NCI-H2171 (cell line): ENCODE data around the gene ZXDC.

ENCODE experiments used
- DNase-seq: peaks from one replicate; lab custom pipeline; 2025; lab: John Stamatoyannopoulos, UW

Gene ZXDC

GRCh38 chr3:126452213-126452612, 23.5 kb downstream of the ZXDC start:
- DNase-seq, result no peak

GRCh38 chr3:126451511-126451910, 24.2 kb downstream of the ZXDC start:
- DNase-seq, result no peak

- DNase-seq, result no peak
These were observed 24.9 kb downstream of the ZXDC start for GRCh38 chr3:126450744-126451143.

DNA sequence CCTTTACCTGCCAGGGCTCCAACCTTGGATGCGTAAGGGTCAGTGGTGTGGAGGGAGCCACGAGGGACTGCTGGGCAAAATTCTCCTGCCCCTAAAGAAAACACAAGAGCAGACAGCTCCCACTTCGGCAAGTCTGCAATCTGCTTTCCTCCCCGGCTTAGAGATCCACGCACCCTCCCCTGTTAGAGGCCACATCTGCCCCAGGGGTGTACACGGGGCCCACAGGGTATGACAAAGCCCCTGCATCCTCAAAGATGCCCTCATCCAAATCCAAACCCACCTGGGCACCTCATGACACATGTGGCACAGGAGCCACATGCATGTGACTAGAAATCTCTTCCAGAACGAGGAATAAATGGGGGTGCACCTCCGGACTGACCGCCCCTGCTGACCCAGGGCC, 25.5 kb downstream of the ZXDC start:
- no peak for DNase-seq

GRCh38 chr3:126449621-126450051, 26.1 kb downstream of the ZXDC start:
- no peak for DNase-seq

DNA sequence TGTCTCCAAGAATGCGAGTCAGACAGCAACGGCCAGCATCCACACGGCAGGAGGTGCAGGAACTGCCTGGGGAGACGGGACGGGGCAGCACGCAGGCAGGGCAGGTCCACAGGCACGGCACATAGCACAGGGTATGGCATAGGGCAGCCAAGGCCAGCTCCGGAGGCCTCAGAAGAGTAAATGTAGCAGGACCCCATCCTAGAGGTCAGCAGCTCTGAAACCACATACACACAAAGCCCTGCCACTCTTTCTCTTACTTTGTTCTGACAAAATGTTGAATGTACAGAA, 26.9 kb downstream of the ZXDC start:
- no peak for DNase-seq

DNA sequence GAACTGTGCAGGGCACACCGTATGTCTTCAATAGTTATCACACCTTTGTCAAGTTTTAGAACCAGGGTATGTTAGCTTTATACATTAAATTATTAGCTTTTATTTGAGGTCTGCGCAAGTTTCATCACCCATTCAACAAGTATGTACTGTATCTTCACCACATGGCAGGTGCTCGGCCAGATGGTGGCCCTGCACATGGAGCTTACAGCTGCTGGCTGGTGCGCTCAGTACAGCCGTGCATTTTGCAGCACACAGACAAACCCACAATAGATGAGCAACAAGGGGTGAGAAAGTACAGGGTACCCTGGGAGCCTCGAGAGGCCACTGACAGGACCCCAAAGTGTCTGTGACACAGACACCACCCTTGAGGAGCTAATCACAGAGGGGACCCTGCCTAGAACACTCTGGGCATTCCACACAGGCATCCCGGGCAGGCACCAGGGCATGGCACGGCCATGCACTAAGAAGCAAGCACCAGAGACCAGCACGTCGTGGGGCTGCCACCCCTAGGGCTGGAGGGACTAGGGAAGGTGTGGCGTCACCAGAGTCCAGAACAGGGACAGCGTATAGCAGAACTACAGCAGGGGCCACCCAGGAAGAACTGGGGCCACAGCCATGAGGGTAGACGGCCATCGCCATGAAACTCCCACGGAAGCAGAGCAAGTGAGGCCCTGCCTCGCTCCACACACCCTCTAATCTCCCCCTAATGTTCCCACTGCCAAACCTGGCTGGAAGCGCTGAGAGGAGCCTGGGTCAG, 27.4 kb downstream of the ZXDC start:
- peak; percentile 14 for DNase-seq

DNA sequence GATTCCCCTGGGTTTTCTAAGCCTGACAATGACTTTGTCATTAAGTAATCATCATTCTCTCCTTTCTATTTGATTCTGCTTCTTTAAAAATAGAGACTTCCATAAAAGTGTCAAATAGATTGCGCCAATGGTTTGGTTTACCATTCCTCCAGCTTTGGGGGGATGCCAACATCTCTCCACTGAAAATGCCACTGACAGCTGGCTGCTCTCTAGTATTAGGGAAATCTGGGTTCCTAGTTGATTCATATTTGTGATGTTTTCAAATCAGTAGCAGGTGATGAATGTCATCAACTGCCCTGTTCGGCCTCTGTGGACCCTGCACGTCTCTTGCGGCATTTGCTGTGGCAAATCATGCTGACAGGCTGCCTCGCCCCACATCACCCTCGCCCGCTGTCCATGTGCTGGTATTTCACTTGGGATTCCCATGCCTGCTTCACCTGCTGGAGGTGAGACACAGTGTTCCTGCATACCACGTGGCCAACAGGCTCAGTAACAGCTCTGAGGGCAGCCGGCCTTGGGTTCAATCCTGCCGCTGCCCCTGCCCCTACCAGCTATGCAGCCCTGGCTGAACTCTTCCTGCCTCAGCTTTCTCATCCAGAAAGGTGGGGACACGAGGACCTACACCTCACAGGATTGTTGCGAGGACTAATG, 28.1 kb downstream of the ZXDC start:
- DNase-seq, result no peak

DNA sequence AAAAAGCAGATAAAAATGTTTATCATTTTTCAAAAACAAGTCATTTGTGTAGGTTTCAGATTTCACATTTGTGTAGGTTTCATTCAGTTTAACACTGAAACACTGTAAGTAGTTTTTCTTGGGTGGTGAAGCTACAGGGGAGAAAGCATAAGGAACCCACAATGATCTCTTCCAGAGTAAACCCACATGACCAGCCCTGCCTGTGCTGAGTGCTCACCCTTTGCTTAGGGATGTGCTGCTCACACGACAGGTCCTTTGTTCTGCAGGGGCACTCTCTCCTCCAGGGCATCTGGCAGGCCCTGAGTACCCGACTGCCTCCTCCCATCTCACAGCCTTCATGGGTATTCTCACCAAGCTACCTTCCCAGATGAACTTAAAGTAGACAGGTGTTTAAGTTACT, 28.9 kb downstream of the ZXDC start:
- DNase-seq, result no peak

GRCh38 chr3:126446301-126446700, 29.4 kb downstream of the ZXDC start:
- no peak for DNase-seq

GRCh38 chr3:126445506-126445905, 30.2 kb downstream of the ZXDC start:
- no peak for DNase-seq

- no peak for DNase-seq
These were observed 32.8 kb downstream of the ZXDC start for GRCh38 chr3:126442856-126443242.

DNA sequence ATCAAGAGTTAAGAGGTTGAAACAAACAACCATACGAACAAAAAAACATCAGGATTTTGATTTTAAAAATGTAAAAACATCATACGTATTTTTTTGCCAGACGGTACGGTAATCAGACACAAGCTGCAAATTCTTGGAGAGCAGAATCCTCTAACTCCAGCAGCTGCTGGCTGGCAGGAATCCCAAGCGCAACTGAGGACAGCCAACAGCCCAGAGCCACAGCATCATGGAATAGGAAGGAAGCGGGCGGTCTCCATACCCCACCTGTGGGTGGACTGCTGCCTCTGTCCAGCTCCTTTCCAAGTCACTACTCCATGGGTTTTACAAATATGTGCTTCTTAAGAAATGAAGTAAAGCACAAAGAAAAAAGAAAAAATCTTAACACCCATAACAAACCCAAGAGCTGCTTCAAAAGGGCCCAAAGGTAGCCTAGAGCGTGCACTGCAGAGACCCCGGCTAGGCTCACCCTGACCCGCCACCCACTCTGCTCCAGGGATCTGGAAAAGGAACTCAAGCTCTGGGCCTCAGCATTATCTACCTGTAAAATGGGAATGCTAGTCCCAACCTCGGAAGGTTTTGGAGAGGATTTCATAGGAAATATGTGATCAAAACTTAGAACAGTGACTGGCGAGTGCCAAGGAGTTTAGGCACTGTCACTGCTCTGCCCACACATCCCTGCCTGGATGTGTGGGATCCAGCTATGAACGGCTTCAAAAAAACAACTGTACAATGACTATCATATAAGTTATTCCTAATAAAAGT, 33.4 kb downstream of the ZXDC start:
- no peak for DNase-seq

- no peak for DNase-seq
These were observed 34.3 kb downstream of the ZXDC start for GRCh38 chr3:126441256-126441880.

DNA sequence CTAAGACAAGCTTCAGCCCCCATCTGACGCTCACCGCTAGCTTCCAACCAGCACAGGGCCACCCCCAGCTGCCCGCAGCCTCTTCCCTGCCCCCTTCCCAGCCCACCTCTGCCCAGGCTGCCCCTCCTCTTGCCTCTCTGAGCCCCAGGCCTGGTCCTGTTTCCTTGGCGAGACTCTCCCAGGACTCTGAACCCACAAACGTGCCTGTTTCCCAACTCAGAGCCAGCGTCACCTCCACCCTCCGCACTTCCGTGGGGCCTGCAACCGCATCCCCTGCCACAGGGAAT, 35.0 kb downstream of the ZXDC start:
- DNase-seq, result no peak

GRCh38 chr3:126439968-126440708, 35.6 kb downstream of the ZXDC start:
- no peak for DNase-seq

GRCh38 chr3:126439346-126439967, 36.2 kb downstream of the ZXDC start:
- no peak for DNase-seq

DNA sequence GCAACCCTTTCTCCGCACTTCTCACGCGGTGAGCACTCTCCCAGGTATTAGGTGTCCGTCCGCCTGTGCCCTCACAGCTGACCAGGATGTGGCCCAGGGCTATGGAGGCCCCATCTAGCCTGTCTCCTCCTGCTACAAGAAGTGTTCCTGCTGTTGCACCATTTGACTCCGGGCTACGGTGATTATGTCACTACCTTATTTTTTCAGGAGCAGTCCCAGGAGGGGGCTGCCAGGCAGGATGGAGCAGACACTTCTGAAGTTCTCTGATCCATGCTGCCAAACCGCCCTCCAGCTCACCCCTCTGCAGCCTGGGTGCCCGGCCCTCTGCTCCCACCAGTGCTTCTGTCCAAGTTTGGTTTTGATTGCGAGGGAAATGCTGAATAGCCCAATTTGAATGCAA, 36.9 kb downstream of the ZXDC start:
- no peak for DNase-seq

GRCh38 chr3:126438186-126438585, 37.5 kb downstream of the ZXDC start:
- DNase-seq, result no peak

DNA sequence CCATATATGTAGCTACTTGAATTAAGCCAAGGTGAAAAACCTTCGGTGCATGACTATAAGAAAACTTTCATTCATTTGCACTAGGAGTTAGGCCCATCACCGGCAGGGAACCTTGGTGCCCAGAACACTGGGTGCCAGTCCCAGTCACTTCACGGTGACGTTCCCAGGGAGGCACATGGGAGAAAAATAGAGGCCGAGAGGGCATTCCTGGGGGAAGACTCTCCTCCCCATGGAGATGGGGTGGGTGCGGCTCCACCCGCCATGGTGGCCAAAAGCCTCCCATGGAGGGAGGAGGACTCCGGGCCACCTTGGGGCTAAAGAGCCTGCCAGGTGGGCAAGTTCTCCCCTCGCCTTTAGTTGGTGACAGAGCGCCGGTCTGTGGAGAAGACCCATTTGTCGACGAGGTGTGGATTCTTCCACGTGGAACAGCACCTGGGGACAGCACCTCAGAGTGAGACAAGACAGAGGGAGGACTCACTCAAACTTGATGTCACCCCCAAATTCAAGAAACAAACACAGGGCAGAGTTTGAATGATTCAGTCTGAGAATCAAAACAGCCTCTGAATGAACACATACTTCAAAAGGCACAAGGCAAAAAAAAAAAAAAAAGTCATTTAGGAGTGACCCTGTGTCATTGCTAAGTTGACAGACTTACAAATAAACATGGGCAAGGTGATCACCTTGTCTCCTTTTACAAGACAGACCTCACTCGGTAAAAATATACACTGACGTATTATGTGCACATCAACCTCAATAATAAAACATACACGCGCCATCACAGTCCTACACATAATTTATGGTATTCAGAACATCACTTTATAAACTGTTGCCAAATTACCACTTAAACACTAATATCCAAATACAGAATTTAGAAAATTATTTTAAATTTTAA, 38.6 kb downstream of the ZXDC start:
- no peak for DNase-seq
